HG02970 (cell line): Measurements from ENCODE around the gene TAF1.
"Not testable (repeated sequence)": the region's sequence is repeated elsewhere in the genome, so short reads cannot be mapped to it uniquely, and the experiment has no call there.

ENCODE experiments used
- ATAC-seq: cut with Tn5 transposase; IDR thresholded peaks from one replicate; pipeline ENCODE4 v1.9.1; 2021; ENCODE audit warnings: mild to moderate bottlenecking, moderate library complexity, moderate number of reproducible peaks; ENCODE audit not compliant: unreplicated experiment, low FRiP score

Gene TAF1

GRCh38 chrX:71365875-71366673, at the start of gene TAF1:
TSS of gene TAF1 (plus strand) at chrX:71366357. CDS start at chrX:71366375, 18 bp downstream.
- peak; percentile 89 for ATAC-seq

- ATAC-seq: not testable (repeated sequence)
Measured at GRCh38 chrX:71316959-71317358, 49.2 kb upstream of the TAF1 start.

GRCh38 chrX:71320126-71320525, 46.0 kb upstream of the TAF1 start:
- ATAC-seq: no peak

- no peak for ATAC-seq
Measured at GRCh38 chrX:71321731-71322130, 44.4 kb upstream of the TAF1 start.

- not testable (repeated sequence) for ATAC-seq
Measured at GRCh38 chrX:71324452-71324851, 41.7 kb upstream of the TAF1 start.

- no peak for ATAC-seq
Measured at GRCh38 chrX:71326394-71326793, 39.8 kb upstream of the TAF1 start.

- ATAC-seq: not testable (repeated sequence)
Measured at GRCh38 chrX:71349151-71349665, 16.9 kb upstream of the TAF1 start.

GRCh38 chrX:71349867-71350266, 16.3 kb upstream of the TAF1 start:
- not testable (repeated sequence) for ATAC-seq

GRCh38 chrX:71352439-71352838, 13.7 kb upstream of the TAF1 start:
- not testable (repeated sequence) for ATAC-seq

GRCh38 chrX:71364221-71364620, 1.9 kb upstream of the TAF1 start:
- ATAC-seq: no peak

- ATAC-seq: no peak
Measured at GRCh38 chrX:71365356-71365874, 742 bp upstream of the TAF1 start.

- peak; percentile 12 for ATAC-seq
Measured at GRCh38 chrX:71366674-71367256, 608 bp downstream of the TAF1 start.

- no peak for ATAC-seq
Measured at GRCh38 chrX:71367396-71367795, 1.2 kb downstream of the TAF1 start.

GRCh38 chrX:71372388-71372787, 6.2 kb downstream of the TAF1 start:
- ATAC-seq: no peak

GRCh38 chrX:71378732-71379131, 12.6 kb downstream of the TAF1 start:
- no peak for ATAC-seq

- ATAC-seq: not testable (repeated sequence)
Measured at GRCh38 chrX:71391725-71392124, 25.6 kb downstream of the TAF1 start.

- ATAC-seq: no peak
Measured at GRCh38 chrX:71393919-71394318, 27.8 kb downstream of the TAF1 start.

GRCh38 chrX:71396576-71396975, 30.4 kb downstream of the TAF1 start:
- no peak for ATAC-seq

- no peak for ATAC-seq
Measured at GRCh38 chrX:71400710-71401109, 34.6 kb downstream of the TAF1 start.

- ATAC-seq: not testable (repeated sequence)
Measured at GRCh38 chrX:71416260-71416659, 50.1 kb downstream of the TAF1 start.

- no peak for ATAC-seq
Measured at GRCh38 chrX:71420686-71421085, 54.5 kb downstream of the TAF1 start.
